Peyer's patch (tissue), 4 donors: ENCODE data around the gene PIGZ.

Source experiments
- CTCF ChIP-seq, 6 experiments: fragments of 450-650 bp in 4 of 6; fragments of 200-600 bp in 2 of 6; sonication (generic) in 1 of 6; IDR thresholded peaks; one replicate each; pipeline ENCODE4 v1.5.1; 2017 to 2019; ENCODE audit warnings: antibody characterized with exemption in 6 of 6, mild to moderate bottlenecking in 3 of 6, moderate library complexity in 1 of 6
- POLR2A ChIP-seq, 2 donors: fragments of 450-650 bp; IDR thresholded peaks; one replicate each; pipeline ENCODE4 v1.5.1; 2017; ENCODE audit warnings: antibody characterized with exemption in 2 of 2, mild to moderate bottlenecking in 2 of 2, moderate library complexity in 2 of 2

- TF ChIP-seq CTCF (IDR thresholded peaks at IDR 0.05) (no peak), POLR2A (IDR thresholded peaks at IDR 0.05) (no peak)
These were observed 32.7 kb upstream of the PIGZ start for GRCh38 chr3:197001106-197001971.
